HCT116 (cell line): ENCODE data around the gene MXD3. TPM values are rescaled to one million over a fixed set of nuclear protein-coding genes. Genes with fewer than 3 reads are reported as not detected.

ENCODE experiments used
- ATAC-seq: fragments of 200-7000 bp; cut with Tn5 transposase; 2 replicates; pipeline ENCODE4 v1.9.1; 2020; ENCODE audit warnings: mild to moderate bottlenecking, moderate library complexity
- BruUV-seq: library from RNA; stranded (reverse); fragments of 400-500 nt; replicated peaks from 2 replicates; lab custom pipeline; 2021; lab: Mats Ljungman, UMichigan
- CTCF ChIA-PET: fragments of 300-600 bp; sonication (Branson Sonifier 250); formaldehyde crosslinking; loops from one replicate; lab custom pipeline; 2021; ENCODE audit warnings: antibody characterized with exemption; lab: Charles Lee
- POLR2A ChIA-PET: fragments of 300-600, 350-600 bp; sonication (Branson Sonifier 250); formaldehyde crosslinking; loops from one replicate; lab custom pipeline; 2021; ENCODE audit warnings: antibody characterized with exemption; lab: Charles Lee
- RAD21 ChIA-PET, 2 experiments: fragments of 300-600 bp; sonication (Branson Sonifier 250); formaldehyde crosslinking; loops; one replicate each; lab custom pipeline; 2023; ENCODE audit warnings: low total read pairs in 2 of 2; ENCODE audit not compliant: uncharacterized antibody in 2 of 2, unreplicated experiment in 2 of 2, low non-redundant PET in 1 of 2; lab: Charles Lee
- DNase-seq: peaks from one replicate; pipeline ENCODE4 v3.0.0-alpha.2; 2010; ENCODE audit warnings: low read depth, low spot score
- H2AFZ ChIP-seq: fragments of 200-600 bp; shearing (Covaris generic), sonication (generic); 2 replicates; pipeline ENCODE4 v1.6.1; 2017; ENCODE audit warnings: low read depth, mixed run types, mixed read lengths, antibody characterized with exemption, low read length; ENCODE audit not compliant: poor library complexity, severe bottlenecking
- H3K27ac ChIP-seq: 2 replicates; pipeline ENCODE4 v1.5.1; 2012; ENCODE audit warnings: low read depth, low read length
- H3K27me3 ChIP-seq: fragments of 200-600 bp; sonication (generic); 2 replicates; pipeline ENCODE4 v1.6.1; 2016; ENCODE audit warnings: mixed run types, low read length, mixed read lengths; ENCODE audit not compliant: insufficient read depth
- H3K36me3 ChIP-seq, 2 experiments: fragments of 200-500 bp in 1 of 2; fragments of 200-600 bp in 1 of 2; sonication (Bioruptor generic) in 1 of 2; sonication (generic) in 1 of 2; 2 replicates each; pipeline versions ENCODE4 v1.5.1 to v1.6.1; 2014 to 2016; ENCODE audit warnings: low read length in 2 of 2, inconsistent platforms in 1 of 2, mixed read lengths in 1 of 2, mixed run types in 1 of 2; ENCODE audit not compliant: insufficient read depth in 2 of 2, control insufficient read depth in 1 of 2
- H3K4me1 ChIP-seq, 2 experiments: fragments of 200-600 bp in 1 of 2; sonication (generic) in 1 of 2; 2 replicates each; pipeline versions ENCODE4 v1.5.1 to v1.6.1; 2012 to 2017; ENCODE audit warnings: low read length in 2 of 2, inconsistent platforms in 1 of 2, mild to moderate bottlenecking in 1 of 2, mixed read lengths in 1 of 2, mixed run types in 1 of 2, moderate library complexity in 1 of 2; ENCODE audit not compliant: insufficient read depth in 2 of 2, control insufficient read depth in 1 of 2
- H3K4me2 ChIP-seq: fragments of 200-600 bp; sonication (generic); 2 replicates; pipeline ENCODE4 v1.6.1; 2017; ENCODE audit warnings: mixed run types, low read length, mixed read lengths
- H3K4me3 ChIP-seq, 2 experiments: fragments of 200-600 bp in 1 of 2; sonication (generic) in 1 of 2; replicated peaks in 1 of 2; 2 replicates each; pipeline ENCODE4 v1.5.1; 2011 to 2016; ENCODE audit warnings: low read length in 2 of 2, control low read depth in 1 of 2, low read depth in 1 of 2, mild to moderate bottlenecking in 1 of 2, mixed read lengths in 1 of 2, mixed run types in 1 of 2
- H3K79me2 ChIP-seq: fragments of 200-600 bp; sonication (generic); 2 replicates; pipeline ENCODE4 v1.6.1; 2017; ENCODE audit warnings: mild to moderate bottlenecking, mixed run types, low read length, moderate library complexity, mixed read lengths; ENCODE audit not compliant: insufficient read depth
- H3K9ac ChIP-seq: fragments of 200-600 bp; sonication (generic); 2 replicates; pipeline ENCODE4 v1.6.1; 2016; ENCODE audit warnings: low read length, mixed read lengths
- H3K9me2 ChIP-seq: fragments of 200-600 bp; sonication (generic), shearing (Covaris generic); 2 replicates; pipeline ENCODE4 v1.6.1; 2017; ENCODE audit warnings: mixed run types, mild to moderate bottlenecking, moderate library complexity; ENCODE audit not compliant: insufficient read depth
- H3K9me3 ChIP-seq, 2 experiments: fragments of 200-500 bp in 1 of 2; fragments of 200-600 bp in 1 of 2; sonication (Bioruptor generic) in 1 of 2; sonication (generic) in 1 of 2; 2 replicates each; pipeline ENCODE4 v1.6.1; 2014 to 2017; ENCODE audit warnings: low read length in 2 of 2, mixed read lengths in 2 of 2, inconsistent platforms in 1 of 2, low read depth in 1 of 2, mild to moderate bottlenecking in 1 of 2, mixed run types in 1 of 2, moderate library complexity in 1 of 2; ENCODE audit not compliant: control insufficient read depth in 1 of 2, insufficient read depth in 1 of 2
- H4K20me1 ChIP-seq: fragments of 200-600 bp; sonication (generic), shearing (Covaris generic); 2 replicates; pipeline ENCODE4 v1.6.1; 2017; ENCODE audit warnings: mixed run types, mild to moderate bottlenecking, moderate library complexity; ENCODE audit not compliant: insufficient read depth
- ATF3 ChIP-seq: IDR thresholded peaks from 2 replicates; pipeline ENCODE4 v1.6.1; 2012
- CBX3 ChIP-seq: IDR thresholded peaks from 2 replicates; pipeline ENCODE4 v1.6.1; 2012; ENCODE audit warnings: low read depth
- CEBPB ChIP-seq: IDR thresholded peaks from 2 replicates; pipeline ENCODE4 v1.6.1; 2012; ENCODE audit warnings: low read depth
- CTCF ChIP-seq, 3 experiments: fragments of 200-600 bp in 1 of 3; sonication (generic) in 1 of 3; IDR thresholded peaks in 2 of 3; conservative IDR thresholded peaks in 1 of 3; 2 replicates each; pipeline ENCODE4 v1.5.1; 2012 to 2017; ENCODE audit warnings: low read depth in 2 of 3, low read length in 2 of 3, antibody characterized with exemption in 1 of 3, borderline replicate concordance in 1 of 3, control low read depth in 1 of 3, mild to moderate bottlenecking in 1 of 3, mixed read lengths in 1 of 3, mixed run types in 1 of 3, moderate library complexity in 1 of 3; ENCODE audit not compliant: insufficient read depth in 1 of 3
- ELF1 ChIP-seq: IDR thresholded peaks from 2 replicates; pipeline ENCODE4 v1.6.1; 2012; ENCODE audit warnings: low read depth, borderline replicate concordance
- EZH2 ChIP-seq: fragments of 200-600 bp; sonication (generic); IDR thresholded peaks from 2 replicates; pipeline ENCODE4 v1.6.1; 2017; ENCODE audit warnings: antibody characterized with exemption, mixed run types
- EZH2phosphoT487 ChIP-seq: fragments of 200-600 bp; IDR thresholded peaks from 2 replicates; pipeline ENCODE4 v1.6.1; 2018; ENCODE audit warnings: antibody characterized with exemption, borderline replicate concordance
- FOSL1 ChIP-seq: IDR thresholded peaks from 2 replicates; pipeline ENCODE4 v1.6.1; 2012; ENCODE audit warnings: low read depth
- POLR2A ChIP-seq: IDR thresholded peaks from 2 replicates; pipeline ENCODE4 v1.7.0; 2011; ENCODE audit warnings: borderline replicate concordance; ENCODE audit not compliant: insufficient read depth, insufficient read length; ENCODE audit errors: extremely low read depth
- POLR2AphosphoS5 ChIP-seq: IDR thresholded peaks from 2 replicates; pipeline ENCODE4 v1.6.1; 2011; ENCODE audit warnings: mild to moderate bottlenecking, low read depth, low read length, moderate library complexity
- RAD21 ChIP-seq: IDR thresholded peaks from 2 replicates; pipeline ENCODE4 v1.6.1; 2012; ENCODE audit warnings: low read depth, mild to moderate bottlenecking
- SIN3A ChIP-seq: IDR thresholded peaks from 2 replicates; pipeline ENCODE4 v1.6.1; 2012; ENCODE audit warnings: low read depth
- SRF ChIP-seq: IDR thresholded peaks from 2 replicates; pipeline ENCODE4 v1.6.1; 2012; ENCODE audit warnings: low read depth
- TCF7L2 ChIP-seq: IDR thresholded peaks from 2 replicates; pipeline ENCODE4 v1.7.0; 2011; ENCODE audit warnings: borderline replicate concordance, inconsistent platforms; ENCODE audit not compliant: insufficient read depth, insufficient read length; ENCODE audit errors: extremely low read depth
- YY1 ChIP-seq: IDR thresholded peaks from 2 replicates; pipeline ENCODE4 v1.6.1; 2011; ENCODE audit warnings: low read length, low read depth, moderate library complexity, mild to moderate bottlenecking; ENCODE audit not compliant: insufficient replicate concordance; ENCODE audit errors: extremely low read depth
- ZBTB33 ChIP-seq: IDR thresholded peaks from 2 replicates; pipeline ENCODE4 v1.6.1; 2011; ENCODE audit warnings: mild to moderate bottlenecking, low read length, moderate library complexity; ENCODE audit not compliant: insufficient replicate concordance; ENCODE audit errors: extremely low read depth
- ZFX ChIP-seq: fragments of 450-650 bp; IDR thresholded peaks from 2 replicates; pipeline ENCODE4 v1.6.1; 2017
- ZNF274 ChIP-seq: fragments of 200-500 bp; sonication (Bioruptor generic); IDR thresholded peaks from 2 replicates; pipeline ENCODE4 v1.6.1; 2014; ENCODE audit warnings: mild to moderate bottlenecking, low read depth, low read length, inconsistent platforms
- intact Hi-C: fragments of 100-400 bp; cut with micrococcal nuclease; formaldehyde crosslinking; loops from 2 replicates; pipeline ENCODE4 v1.10.0; 2022
- total RNA-seq: library from RNA; stranded (reverse); gene quantifications from one replicate; pipeline ENCODE4 v1.2.1, GENCODE V29; 2021; ENCODE audit not compliant: unreplicated experiment

MXD3 gene
- total RNA-seq, 1 experiment from 2014 or later: 37.6 TPM

GRCh38 chr5:177316005-177316404 lies 4.3 kb upstream of the MXD3 start:
- RAD21 ChIA-PET: no interaction called here
- Histone ChIP-seq H3K9ac (no peak overlapping the region), H3K27me3 (no peaks in the 10 kb centered on the region), H2AFZ (no peak overlapping the region), H3K4me3 (no peak overlapping the region), H3K4me2 (no peak overlapping the region), H3K79me2 (no peaks in the 10 kb centered on the region), H3K9me3 (no peaks in the 10 kb centered on the region), H3K36me3 (no peaks in the 10 kb centered on the region), H4K20me1 (no peaks in the 10 kb centered on the region), H3K4me1 (peaks cover 6 to 34% of the 10 kb centered on the region in 2 experiments; a peak in 3 of 4 replicates), H3K9me2 (no peaks in the 10 kb centered on the region), H3K27ac (no peak overlapping the region)
- intact Hi-C loops: loop anchor here (5.0 kb wide), 1 partner anchor 71 kb away; no protein-coding TSS in a partner anchor
- no TSS peak for BruUV-seq
- CTCF ChIA-PET: interaction anchor here (0.6 kb wide), 1 partner anchor 140 kb away, joined by 3 read pairs; no protein-coding TSS in a partner anchor
- POLR2A ChIA-PET: no interaction called here
- ATAC-seq (no peak), DNase-seq (no peak)
- TF ChIP-seq YY1: no peak

- Histone ChIP-seq H2AFZ (no peak overlapping the region), H3K4me1 (peaks cover 12 to 40% of the 10 kb centered on the region in 2 experiments), H3K9me2 (no peaks in the 10 kb centered on the region), H3K9me3 (no peaks in the 10 kb centered on the region), H3K4me2 (no peak overlapping the region), H3K36me3 (no peaks in the 10 kb centered on the region), H3K27me3 (no peaks in the 10 kb centered on the region), H3K9ac (no peak overlapping the region), H3K27ac (no peak overlapping the region), H4K20me1 (no peaks in the 10 kb centered on the region), H3K79me2 (no peaks in the 10 kb centered on the region), H3K4me3 (no peak overlapping the region)
- RAD21 ChIA-PET: no interaction called here
- intact Hi-C loops: loop anchor here (5.0 kb wide), 1 partner anchor 72 kb away; no protein-coding TSS in a partner anchor
- no peak for TF ChIP-seq EZH2phosphoT487
- no peak for TF ChIP-seq ELF1
- TF ChIP-seq EZH2: no peak
- no peak for TF ChIP-seq TCF7L2
- TF ChIP-seq SIN3A: no peak
- no peak for TF ChIP-seq FOSL1
- no peak for TF ChIP-seq RAD21
- TF ChIP-seq SRF: no peak
- TF ChIP-seq POLR2AphosphoS5: no peak
- TF ChIP-seq ZFX: no peak
- no peak for TF ChIP-seq CTCF (IDR thresholded peaks at IDR 0.05 in 2 of 3, conservative IDR thresholded peaks at IDR 0.05 in 1 of 3; ENCODE audit: borderline replicate concordance in 1 of 3, insufficient read depth in 1 of 3, low read depth in 2 of 3, low read length in 2 of 3)
- no peak for TF ChIP-seq ZBTB33
- TF ChIP-seq CEBPB: no peak
- TF ChIP-seq ZNF274: no peak
- no peak for TF ChIP-seq ATF3
- no peak for TF ChIP-seq POLR2A
- no peak for TF ChIP-seq CBX3
- ATAC-seq (no peak), DNase-seq (no peak)
- POLR2A ChIA-PET: no interaction called here
- CTCF ChIA-PET: no interaction called here
- BruUV-seq: no TSS peak
These were observed 3.7 kb upstream of the MXD3 start for GRCh38 chr5:177315411-177315810.
